B cell (primary cell): ENCODE measurements around the gene MGST2.

ENCODE experiments used
- CTCF ChIP-seq: fragments of 200-600 bp; IDR thresholded peaks from one replicate; pipeline ENCODE4 v1.8.0; 2022; ENCODE audit warnings: antibody characterized with exemption, mild to moderate bottlenecking
- EZH2 ChIP-seq: IDR thresholded peaks from 2 replicates; pipeline ENCODE4 v1.6.1; 2012; ENCODE audit warnings: borderline replicate concordance, low read depth, mild to moderate bottlenecking, moderate library complexity, low read length; ENCODE audit not compliant: insufficient read depth, poor library complexity, severe bottlenecking

DNA sequence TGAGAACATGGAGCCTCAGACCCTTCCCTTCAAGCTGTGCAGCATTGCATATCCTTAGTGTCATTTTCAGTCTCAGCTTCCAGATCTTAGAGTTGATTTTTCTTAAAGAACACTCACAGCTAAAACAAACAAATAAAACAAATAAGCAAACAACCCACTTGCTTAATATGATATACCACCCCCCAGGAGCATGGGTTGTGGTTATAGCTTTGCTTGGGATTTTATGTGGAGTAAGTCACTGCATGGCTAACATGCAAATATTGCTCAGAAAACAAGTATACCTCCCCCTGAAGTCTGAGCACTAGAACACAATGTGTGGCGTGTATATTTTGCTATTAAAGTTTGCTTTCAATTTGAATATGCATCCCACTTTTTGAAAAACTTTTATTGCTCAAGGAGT lies 78.6 kb downstream of the MGST2 start:
- no peak for TF ChIP-seq CTCF
- TF ChIP-seq EZH2: no peak
